ENCODE data around the gene TNKS1BP1. TPM values are rescaled to one million over a fixed set of nuclear protein-coding genes. Genes with fewer than 3 reads are reported as not detected.

The TNKS1BP1 gene
- polyA plus RNA-seq, 10 donors, result 93.5 to 122 (median 110) TPM

DNA sequence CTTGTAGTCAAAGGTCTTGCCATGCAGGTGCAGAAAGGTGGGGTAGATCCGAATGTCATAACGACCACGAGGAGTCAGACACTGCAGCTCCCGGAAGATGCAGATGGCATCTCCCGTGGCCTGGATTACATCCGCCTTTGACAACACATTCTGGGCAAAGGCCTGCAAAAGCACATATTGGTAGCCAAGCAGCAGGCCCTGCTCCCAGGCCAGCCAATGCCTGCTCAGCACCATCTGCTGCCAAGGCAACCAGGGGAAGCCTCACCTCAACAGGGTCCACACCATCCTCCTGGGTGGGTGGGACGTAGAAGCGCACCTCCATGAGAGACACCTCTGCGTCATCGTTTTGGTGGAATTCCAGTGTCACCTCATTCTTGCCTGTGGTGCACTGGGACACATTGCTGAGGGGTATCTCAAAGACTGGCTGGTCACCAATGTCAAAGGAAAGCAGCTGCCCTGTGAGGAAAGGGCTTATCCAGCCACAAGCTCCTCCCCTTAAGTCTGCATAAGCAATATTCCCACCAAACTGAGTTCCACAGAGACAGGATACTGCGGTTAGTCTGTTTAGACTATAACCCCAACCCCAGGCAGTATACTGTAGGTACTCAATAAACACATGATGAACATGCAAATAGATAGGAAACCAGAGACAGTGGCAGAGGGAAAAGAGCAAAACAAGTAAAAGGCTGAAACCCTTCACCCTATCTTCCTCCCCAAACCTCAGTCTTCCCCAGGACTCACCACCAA is 8.1 kb upstream of the TNKS1BP1 start:
- DNase-seq, result no peak

DNA sequence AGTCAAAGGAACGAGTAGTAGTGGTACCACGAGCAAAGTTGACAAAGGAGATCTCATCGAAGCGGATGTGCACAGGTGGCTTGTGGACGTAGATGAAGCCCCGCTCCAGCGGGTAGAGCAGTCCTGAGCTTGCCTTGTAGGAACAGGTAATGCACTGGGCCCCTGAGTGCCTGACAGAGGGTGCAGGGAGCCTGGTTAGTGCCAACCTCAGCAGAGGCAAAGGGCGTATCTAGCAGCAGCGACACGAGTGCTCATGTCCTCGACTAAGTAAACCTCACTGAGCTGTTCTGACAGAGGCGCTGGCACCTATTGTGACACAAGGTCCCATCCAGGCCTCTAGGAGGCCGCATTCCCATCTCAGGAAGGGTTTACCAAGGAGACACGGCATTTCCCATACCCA is 7.0 kb upstream of the TNKS1BP1 start:
- no peak for DNase-seq

DNA sequence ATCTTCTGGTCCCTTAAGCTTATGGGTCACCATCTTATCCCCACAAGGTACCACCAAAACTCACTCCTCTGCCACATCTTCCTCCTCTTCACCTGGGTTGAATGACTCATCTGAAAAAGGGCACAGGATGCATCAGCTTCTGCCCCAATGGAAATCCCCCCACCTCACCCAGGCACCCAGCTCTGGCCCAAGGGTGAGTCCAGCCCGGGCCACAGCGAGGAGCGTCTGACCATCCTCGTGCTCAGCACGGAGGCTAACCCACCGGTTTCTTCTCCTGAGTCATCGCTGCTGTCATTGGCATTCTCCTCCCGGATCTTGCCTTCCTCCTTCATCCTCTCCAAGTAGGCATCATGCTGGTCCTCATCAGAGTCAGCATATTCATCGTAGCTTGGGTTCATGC is 5.3 kb upstream of the TNKS1BP1 start:
- DNase-seq, result no peak

DNA sequence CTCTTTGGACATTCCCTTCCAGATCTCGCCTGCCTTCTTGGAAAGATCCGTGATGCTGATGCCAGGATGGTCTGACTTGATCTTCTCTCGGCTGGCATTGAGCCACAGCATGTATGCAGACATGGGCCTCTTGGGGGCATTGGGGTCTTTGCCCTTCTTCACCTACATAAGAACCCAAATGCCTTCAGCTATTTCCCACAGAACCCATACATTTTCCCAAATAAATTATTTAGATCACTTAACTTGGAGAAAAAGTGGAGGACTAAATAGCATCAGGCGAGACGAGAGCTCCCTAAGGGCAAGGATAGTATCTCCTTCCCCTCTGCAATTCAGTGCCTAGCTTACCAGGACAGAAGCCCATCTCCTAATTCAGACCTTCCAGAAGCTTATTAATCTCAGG is 3.0 kb upstream of the TNKS1BP1 start:
- DNase-seq, result no peak

DNA sequence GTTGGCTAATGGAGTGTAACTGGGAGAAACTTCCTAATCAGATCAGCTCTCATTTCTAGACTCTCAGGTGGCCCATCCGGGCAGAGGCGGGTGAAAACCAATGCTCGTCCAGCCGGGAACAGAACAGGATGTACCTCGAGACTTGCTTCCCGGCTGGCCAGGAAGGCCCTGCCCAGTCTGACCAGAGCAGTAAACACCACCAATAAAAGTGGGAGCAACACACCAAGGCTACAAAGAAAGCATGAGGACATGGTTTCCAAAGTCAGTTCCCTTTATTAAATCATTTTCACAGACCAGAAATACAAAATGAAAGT is 940 bp upstream of the TNKS1BP1 start:
- no peak for DNase-seq

DNA sequence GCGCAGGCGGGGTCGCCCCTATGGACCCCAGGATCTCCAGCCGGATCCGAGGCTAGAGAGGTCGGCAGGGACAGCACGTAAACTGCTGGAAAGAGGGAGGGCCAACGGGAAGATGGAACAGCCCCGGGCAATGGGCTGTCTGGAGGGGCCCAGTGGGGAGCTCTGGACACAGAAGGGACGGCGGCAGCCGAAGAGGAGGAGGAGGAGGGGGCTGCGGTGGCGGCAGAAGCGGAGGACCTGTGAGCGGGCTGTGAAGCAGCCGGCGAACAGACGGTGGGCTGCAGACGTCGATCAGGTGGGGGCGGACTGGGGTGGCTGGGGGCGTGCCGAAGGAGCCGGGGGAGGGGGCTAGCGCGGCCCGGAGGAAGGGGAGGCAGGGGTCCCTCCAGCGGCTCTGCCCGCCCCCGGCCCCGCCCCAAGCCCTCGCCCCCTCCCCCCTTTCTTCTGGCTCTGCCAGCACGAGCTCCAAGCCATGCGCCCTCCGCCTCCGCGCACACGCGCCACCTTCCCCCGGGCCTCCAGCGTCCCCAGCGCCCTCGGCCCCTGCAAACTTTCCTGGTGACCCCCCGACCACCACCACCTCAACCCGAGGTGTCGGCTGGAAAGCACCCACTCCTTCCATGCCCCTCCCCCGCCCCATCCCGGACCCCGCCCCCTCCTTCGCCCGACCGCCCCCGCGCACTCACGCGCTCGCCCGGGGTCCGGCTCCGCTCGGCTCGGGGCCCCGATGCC is 432 bp downstream of the TNKS1BP1 start:
- peak in 2 of 3 donors; percentile 78 to 94 for DNase-seq

DNA sequence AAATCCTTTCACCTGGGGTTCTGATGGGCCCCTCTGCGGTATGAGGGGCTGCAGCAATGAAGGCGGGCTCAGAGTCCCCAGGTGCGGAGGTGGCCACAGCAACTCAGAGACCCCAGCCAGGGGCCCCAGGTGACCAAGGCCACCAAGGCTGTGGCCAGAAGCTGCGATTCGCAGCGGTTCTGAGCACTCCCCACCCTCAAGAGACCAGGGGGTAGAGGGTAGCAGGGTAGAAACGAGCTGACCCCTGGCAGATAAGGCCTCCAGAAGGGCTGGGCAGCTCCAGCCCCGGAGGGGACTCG is 948 bp downstream of the TNKS1BP1 start:
- DNase-seq, result no peak

DNA sequence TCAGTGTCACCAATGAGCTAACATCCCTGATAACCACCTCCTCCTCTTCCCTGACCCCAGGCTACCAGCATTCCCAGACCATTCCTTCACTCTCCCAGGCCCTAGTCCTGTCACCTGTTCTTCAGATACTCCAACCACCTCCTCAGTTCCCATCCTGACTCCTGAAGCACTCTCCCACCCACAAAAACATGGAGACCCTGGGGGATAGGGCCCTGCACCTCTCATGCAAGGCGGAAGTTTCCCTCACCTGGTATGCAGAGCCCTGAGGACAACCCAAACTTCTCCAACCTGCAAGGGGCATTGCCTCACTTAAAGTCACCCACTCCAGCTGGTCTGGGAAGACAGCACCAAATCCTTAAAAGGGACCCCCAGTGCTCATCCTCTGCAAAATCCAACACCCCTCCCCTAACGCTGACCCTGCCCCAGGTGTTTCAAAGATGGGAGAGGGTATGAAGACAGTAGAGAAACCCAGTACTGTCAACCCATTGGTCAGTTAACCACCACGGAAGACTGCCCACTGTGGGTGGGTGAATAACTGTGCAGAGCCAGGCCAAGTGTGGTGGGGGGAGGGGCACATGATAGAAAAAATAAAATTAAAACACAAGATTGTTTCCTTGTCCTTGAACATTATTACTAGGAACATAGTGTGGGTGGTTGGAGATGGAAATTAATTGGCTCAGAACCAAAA is 1.4 kb downstream of the TNKS1BP1 start:
- peak in 1 of 3 donors; percentile 66 for DNase-seq

DNA sequence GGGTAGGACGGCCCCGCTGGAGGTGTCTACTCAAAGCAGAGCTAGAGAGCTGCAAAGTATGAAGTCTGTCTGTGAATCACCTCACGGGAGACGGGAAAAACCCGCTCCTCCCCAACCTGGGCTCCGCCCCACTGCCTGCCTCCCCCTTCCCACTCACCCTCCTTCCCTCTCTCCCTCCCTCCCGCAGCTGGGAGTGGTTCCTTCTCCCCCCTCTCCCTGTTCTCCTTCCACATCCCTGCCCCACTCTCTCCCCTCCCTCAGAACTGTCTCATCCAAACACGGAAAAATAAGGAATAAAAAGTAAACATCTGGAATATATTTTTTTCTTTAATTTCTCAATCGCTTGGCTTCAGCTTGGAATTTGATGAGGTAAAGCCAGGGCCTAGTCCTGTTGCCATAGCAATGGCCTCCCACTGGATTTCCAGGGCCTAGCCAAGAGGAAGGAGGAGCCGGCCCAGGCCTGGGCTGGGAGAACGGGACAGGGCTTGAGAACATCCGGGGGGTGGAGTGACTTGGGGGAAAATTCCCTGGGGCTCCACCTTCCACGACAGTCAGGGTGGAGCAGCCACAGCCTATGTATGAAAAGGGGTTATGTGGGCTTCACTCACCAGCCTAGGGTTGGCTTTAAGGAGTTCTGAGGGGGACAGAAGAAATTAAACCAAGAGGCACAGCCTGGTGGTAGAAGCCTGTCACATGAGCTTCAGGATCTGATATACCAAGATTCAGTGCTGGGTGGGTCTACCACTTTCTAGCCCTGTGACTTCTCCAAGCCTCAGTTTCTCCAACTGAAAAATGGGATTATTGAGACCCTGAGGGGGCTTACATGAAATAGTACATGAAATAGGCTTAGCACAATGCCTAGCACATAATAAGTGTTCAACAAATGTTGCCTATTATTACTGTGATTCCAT is 2.2 kb downstream of the TNKS1BP1 start:
- peak; percentile 96 to 98 (median 97) for DNase-seq

DNA sequence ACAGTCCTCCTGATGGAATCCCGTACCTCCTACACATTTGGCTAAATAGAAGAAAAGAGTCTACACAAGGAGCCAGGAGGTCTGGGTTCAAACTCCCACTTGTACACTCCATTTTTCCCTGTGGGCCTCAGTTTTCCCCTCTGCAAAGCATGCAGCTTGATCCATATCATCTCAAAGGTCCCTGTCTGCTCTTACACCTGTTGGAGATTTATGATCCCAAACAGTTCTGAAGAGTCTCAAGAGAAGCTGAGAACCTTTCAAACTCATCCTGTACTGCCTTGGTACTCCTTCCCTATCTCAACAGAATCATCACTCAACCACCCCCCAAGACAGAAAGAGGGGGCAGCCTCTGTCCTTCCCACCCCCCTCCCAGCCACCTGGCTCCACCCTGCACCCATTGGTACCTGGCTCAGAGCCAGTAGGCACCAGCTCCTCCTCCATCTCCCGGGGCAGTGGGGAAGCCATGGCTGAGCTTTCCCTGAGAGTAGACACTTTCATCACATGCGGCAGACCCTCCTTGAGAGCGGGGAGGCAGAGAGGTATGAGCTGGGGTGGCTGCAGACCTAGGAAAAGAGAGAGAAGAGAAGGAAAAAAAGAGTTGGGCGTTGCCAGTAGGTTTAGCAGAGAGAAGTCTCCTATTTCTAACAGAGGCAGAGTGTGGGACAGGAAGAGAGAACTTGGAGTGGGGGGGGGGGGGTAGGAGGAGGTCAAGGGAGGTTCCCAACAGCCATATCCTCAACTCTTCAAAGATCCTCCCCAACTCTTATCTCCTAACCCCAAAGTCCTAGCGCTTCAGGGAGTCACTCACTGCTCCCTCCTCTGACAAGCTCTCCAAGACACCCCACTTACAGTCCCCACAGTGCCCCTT is 3.1 kb downstream of the TNKS1BP1 start:
- DNase-seq, result no peak

DNA sequence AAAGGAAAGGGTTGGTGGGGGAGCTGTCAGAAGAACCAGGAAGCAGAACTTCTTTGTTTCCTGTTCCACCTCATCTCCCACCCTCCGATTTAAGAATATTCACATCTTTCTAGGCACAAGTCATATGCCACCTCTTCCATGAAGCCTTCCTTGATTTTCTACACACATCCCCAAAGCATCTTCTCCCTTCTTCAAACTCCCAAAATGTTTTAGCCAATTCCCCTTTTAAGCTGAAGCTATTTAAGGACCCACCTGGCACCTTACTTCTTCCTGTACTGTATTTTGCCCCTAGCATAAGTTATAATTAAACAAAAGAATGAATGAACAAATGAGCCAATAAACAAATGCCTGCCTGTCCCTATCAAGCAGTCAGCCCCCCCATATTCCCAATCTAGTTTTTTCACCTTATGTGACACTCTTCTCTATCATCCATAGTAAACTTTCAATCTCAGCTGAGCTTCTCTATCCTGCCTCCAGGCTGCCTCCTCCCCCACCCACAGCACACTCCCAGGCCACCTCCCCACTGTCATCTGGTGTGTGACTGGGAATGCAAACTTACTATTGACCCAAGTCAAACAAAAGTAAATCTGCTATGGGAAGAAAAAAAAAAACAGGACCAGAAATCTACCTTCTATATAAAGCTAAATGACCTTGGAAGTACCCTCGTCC is 3.9 kb downstream of the TNKS1BP1 start:
- no peak for DNase-seq

DNA sequence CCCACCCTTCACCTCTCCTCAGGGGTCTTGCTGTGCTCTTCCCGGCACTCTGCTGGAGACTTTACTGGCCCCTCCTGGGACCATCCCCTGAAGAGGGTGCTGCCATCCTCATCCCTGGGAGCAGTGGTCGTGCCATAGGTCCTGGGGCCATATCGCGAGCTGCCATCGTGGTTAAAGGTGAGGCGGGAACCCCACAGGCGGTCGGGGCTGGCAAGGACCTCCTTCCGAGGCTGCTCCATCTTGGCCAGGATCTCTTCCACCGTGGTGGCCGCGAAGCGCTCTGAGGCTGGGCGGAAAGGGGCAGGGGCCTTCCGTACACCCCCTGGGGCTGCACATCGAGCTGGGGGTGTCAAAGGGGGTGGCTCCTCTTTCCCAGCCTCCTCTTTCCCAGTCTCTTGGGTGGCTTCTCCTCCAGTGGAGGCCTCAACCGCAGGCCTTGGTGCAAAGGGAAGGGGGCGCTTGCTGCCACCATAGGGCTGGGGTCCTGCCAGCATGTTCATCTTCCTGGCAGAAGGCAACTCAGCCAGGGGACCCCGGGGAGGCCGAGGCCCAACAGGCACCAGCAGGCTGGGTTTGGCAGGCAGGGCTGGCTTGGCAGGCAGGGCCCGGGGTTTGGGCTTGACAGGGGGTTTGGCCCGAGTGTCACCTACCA is 4.6 kb downstream of the TNKS1BP1 start:
- no peak for DNase-seq

DNA sequence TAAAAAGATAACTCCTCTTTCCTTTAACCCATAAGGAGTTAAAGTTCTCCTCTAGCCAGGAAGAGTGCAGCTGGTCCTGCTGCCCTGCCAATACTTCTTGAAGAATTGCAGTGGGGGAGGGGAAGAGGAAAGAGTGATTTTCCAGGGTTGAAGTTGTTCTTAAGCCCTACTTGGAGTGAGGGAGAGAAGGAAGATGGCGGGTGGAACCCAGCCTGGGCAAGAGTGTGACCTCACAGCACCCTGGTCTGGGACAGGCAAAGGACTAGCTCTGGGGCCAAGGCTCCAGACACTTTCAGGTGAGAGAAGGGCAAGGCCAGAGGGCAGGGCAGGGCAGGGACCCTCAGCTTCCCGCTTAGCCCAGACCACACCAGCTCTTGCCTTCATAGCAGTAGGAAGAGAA is 6.6 kb downstream of the TNKS1BP1 start:
- DNase-seq, result peak; percentile 83 to 94 (median 84)

DNA sequence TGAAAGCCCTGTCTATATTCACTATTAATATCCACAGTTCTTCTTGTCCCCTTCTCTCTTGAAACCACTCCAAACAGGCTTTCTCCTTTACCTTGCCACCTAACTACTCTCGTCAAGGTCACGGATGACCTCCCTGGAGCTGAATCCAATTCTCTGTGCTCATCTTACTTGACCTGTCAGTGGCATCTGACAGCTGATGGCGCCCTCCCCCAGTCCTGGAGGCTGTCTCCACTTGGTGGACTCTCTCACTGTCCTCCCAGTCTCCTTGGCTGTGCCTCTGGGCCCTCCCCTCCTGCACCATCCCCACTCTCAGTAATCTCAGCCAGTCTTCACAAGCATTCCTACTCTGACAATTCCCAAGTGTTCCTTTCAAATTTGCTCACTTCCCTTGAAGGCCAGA is 8.7 kb downstream of the TNKS1BP1 start:
- DNase-seq, result no peak

DNA sequence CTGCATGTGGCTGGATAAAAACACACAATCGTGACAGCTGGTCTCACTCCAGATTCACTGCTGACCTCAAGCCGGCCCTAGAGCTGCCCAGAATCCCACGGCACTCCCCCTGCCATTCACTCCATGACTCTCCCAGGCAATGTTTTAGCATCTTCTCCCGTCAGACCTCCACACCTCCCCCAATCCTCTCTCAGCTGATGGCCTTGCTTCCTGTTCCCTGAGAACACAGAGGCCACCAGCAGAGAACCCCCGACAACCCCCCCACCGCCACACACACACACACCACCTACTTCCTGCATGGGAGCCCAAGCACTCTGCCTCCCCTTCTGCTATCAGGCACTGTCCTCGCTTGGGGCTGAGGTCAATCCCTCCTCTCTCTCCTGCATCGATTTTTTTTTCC is 9.3 kb downstream of the TNKS1BP1 start:
- no peak for DNase-seq

DNA sequence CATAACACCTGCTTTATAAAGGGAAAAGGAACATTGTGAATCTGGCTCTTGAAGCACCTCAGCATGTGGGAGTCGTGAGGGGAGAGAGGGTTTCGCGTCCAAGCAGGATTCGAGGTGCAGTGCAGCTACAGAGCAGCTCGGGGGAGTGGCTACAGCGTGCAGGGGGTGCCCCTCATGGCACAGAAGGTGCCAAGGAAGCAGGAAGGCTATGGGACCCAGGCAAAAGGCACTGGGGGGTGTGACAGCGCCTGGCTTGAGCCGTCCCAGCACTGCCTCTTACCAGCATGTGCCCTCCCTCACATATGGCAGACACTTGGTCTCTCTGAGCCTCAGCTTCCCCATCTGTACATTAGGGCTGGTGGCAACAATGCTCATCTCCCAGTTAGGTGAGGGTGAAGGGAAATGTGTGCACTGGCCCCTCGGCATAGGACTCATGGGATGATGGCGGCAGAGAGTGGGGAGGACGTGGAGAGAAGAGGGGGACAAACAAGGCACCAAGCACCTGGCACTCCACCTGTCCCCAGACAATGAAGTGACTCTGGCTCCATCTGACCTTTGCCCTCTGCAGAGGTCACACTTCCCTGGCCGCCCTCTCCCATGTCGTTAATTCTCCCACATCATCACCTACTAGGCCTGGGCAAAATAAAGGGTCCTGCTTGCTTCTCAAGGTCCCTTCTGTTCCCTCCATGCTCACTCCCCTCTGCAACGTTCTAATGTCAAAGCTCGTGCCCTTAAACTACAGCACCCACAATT is 10.4 kb downstream of the TNKS1BP1 start:
- no peak for DNase-seq

DNA sequence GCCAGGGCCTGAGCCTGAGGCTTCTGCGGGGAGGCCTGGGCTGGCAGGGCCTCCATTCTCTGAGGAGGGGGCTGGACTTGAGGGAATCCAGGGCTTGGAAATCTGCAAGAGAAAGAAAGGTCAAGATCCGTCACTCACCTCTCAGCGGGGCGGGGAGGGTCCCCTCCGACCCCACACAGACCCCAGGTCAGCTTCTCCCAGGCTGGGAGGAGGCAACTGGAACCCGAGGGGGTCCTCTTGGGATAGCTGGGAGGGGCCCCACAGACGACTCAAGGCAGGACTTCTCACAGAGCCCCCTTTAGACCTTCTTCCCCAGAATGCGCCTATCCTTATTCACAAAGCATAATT is 11.0 kb downstream of the TNKS1BP1 start:
- DNase-seq, result no peak

DNA sequence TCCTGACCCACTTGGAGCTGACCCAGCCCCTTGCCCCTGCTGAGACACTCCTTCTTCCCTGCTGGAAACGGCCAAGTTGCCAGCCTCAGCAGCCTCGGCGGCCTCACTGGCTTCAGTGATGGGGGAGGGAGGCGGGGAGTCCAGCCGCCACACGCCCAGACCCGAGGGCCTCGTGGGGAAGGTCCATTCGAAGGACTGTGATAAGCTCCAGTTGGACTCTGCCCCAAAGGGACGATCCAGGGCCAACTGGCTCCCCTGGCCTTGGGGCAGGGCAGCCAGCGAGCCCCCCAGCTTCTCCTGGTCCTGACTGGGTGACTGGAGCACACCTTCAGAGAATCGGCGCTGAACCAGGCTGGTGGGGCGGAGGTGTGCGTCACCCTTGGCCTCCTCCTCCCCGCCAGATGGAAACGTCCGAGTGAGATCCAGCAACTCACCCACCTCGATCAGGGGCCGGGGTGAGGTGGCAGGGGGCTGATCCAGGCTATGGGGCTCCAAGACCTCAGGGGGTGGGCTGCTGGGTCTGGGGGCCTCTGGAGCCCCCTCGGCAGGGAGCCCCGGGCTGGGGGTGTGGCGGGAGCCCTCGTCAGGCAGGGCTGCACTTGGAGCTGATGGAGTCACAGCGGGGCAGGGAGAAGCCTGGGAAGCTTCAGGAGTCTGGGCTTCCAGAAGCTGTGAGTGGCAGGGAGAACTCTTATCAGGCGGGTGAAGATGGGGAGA is 11.5 kb downstream of the TNKS1BP1 start:
- no peak for DNase-seq
